Measurements from ENCODE around the gene CYP17A1.

Gene CYP17A1

DNA sequence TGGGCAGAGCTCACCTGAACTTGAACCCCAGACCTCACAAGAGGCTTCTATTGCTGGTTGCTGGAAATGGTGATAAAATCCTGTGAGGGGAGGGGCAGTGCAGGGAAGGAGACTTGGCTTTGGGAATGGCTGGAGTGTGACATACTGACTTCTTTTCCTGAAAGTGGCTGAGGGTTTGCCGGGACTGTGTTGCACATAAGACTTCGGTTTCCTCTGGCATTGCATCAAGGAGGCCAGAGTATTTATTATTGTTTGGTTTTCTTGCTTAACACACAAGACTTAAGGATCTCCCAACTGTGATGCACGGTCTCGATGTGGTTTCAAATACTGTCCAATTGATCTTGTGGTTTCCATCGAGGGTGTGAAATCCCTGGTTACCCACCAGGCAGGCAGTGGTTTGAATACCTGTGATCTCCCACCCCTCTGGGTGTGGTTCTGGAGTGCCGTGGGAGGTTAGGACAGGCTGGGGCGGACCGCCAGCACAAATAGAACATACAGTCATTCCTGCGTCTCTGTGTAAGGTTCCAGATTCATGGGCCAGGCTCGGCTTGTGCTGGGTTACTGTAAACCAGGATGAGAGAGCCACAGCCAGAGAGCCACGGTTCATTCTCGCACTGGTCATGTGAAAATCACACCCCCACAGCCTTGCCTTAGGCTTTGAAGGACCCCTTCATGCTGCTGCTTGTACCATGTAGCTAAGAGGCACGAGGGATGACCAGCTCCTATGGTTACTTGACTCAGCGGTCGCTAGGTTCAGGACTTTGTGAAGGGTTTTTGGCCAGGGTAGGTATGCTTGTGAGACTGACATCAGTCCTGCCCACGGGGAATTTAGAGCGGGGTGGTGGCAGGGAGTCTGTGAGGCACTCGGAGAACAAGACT is 54.3 kb downstream of the CYP17A1 start:
- no peak for DNase-seq (ENCODE audit: low spot score)
- in situ Hi-C loops (cut with MboI; ENCODE audit: low pct_unique_long_range_greater_than_20kb, low sequenced_read_pairs, unreplicated experiment), result no loop called here
- TF ChIP-seq, protein P1, sequence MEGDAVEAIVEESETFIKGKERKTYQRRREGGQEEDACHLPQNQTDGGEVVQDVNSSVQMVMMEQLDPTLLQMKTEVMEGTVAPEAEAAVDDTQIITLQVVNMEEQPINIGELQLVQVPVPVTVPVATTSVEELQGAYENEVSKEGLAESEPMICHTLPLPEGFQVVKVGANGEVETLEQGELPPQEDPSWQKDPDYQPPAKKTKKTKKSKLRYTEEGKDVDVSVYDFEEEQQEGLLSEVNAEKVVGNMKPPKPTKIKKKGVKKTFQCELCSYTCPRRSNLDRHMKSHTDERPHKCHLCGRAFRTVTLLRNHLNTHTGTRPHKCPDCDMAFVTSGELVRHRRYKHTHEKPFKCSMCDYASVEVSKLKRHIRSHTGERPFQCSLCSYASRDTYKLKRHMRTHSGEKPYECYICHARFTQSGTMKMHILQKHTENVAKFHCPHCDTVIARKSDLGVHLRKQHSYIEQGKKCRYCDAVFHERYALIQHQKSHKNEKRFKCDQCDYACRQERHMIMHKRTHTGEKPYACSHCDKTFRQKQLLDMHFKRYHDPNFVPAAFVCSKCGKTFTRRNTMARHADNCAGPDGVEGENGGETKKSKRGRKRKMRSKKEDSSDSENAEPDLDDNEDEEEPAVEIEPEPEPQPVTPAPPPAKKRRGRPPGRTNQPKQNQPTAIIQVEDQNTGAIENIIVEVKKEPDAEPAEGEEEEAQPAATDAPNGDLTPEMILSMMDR (IDR thresholded peaks at IDR 0.05; ENCODE audit: extremely low read depth, insufficient read depth, missing control alignments), result no peak

GRCh38 chr10:102781921-102782557 is 55.2 kb downstream of the CYP17A1 start:
- TF ChIP-seq, protein P1 (IDR thresholded peaks at IDR 0.05; ENCODE audit: extremely low read depth, insufficient read depth, missing control alignments), result no peak
- in situ Hi-C loops (cut with MboI; ENCODE audit: low pct_unique_long_range_greater_than_20kb, low sequenced_read_pairs, unreplicated experiment), result no loop called here
- DNase-seq (ENCODE audit: low spot score), result no peak

GRCh38 chr10:102781090-102781920 is 55.9 kb downstream of the CYP17A1 start:
- in situ Hi-C loops (cut with MboI; ENCODE audit: low pct_unique_long_range_greater_than_20kb, low sequenced_read_pairs, unreplicated experiment), result no loop called here
- TF ChIP-seq, protein P1 (IDR thresholded peaks at IDR 0.05; ENCODE audit: extremely low read depth, insufficient read depth, missing control alignments), result no peak
- no peak for DNase-seq (ENCODE audit: low spot score)

All from GM13977 (cell line).